ENCODE measurements around the gene DPF3. TPM values are rescaled to one million over a fixed set of nuclear protein-coding genes. Genes with fewer than 3 reads are reported as not detected.

The DPF3 gene
- total RNA-seq, 1 donor from 2014 or later: 0.86 TPM

DNA sequence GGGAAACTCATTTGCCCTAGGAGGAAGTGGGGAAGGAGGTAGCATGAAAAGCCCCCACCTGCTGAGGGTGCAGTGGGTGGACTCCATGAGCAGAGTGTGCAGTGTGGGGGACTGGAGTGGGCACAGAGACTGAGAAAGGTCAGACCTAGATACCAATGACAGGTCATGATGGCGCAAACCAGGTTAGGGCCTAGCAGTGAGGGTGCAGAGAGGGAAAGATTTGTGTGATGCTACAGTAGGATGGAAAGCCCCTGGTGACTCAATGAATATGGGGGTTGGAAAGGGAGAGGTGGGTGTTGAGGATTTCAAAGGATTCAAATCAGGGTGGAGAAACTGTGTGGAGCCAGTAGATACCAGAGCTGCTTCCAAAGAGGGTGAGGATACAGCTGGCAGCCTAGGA, 319.2 kb downstream of the DPF3 start:
- no peak for DNase-seq (ENCODE audit: low read depth)
- H3K4me3 ChIP-seq (ENCODE audit: low read depth, low read length): no peak overlapping the region
- TF ChIP-seq, protein P1, sequence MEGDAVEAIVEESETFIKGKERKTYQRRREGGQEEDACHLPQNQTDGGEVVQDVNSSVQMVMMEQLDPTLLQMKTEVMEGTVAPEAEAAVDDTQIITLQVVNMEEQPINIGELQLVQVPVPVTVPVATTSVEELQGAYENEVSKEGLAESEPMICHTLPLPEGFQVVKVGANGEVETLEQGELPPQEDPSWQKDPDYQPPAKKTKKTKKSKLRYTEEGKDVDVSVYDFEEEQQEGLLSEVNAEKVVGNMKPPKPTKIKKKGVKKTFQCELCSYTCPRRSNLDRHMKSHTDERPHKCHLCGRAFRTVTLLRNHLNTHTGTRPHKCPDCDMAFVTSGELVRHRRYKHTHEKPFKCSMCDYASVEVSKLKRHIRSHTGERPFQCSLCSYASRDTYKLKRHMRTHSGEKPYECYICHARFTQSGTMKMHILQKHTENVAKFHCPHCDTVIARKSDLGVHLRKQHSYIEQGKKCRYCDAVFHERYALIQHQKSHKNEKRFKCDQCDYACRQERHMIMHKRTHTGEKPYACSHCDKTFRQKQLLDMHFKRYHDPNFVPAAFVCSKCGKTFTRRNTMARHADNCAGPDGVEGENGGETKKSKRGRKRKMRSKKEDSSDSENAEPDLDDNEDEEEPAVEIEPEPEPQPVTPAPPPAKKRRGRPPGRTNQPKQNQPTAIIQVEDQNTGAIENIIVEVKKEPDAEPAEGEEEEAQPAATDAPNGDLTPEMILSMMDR (conservative IDR thresholded peaks at IDR 0.05; ENCODE audit: low read depth, low read length): no peak

DNA sequence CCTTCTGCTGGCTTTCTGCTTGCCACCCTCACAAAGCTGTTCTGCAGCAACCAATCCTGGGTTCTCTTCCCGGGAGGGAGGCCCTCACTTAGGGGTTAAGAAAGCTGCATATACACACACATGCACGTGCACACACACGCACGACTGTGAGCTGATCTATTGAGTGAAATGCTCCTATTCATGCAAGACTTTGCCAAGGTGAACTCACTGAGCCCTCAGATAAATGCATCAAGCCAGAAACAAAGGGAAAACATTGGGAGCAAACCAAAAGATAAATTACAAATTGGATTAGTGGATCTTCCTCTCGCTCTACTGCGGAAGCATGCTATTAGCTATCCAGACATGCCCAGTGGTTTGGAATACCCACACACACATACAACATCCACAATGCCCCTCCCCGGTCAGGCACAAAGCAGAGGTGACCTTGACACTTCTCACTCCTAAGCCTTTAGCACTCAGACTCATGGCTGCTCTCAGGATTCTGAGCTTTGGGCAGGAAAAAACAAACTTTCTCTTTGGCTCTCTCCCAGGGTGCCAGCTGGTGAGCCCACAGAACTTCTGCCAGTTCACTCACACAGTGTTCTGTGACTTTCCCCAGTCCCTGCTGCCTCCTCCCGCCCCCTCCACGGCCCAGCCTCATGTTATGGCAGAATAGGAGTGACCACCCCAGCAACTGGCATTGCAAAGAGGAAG, 320.0 kb downstream of the DPF3 start:
- TF ChIP-seq, protein P1 (conservative IDR thresholded peaks at IDR 0.05; ENCODE audit: low read depth, low read length): no peak
- no peak overlapping the region for H3K4me3 ChIP-seq (ENCODE audit: low read depth, low read length)
- DNase-seq (ENCODE audit: low read depth): no peak

Other genes starting within 250 kb of the DPF3 start
- 26.6 and 30.9 TPM in 2 replicates for gene DCAF4, start 32.4 kb upstream of the DPF3 start, total RNA-seq
- gene ZFYVE1, start 133.0 kb upstream of the DPF3 start, total RNA-seq: 8.5 and 10.1 TPM in 2 replicates
- gene RBM25, start 164.4 kb upstream of the DPF3 start, total RNA-seq: 29.2 and 47.3 TPM in 2 replicates
- gene PSEN1, start 242.4 kb upstream of the DPF3 start, total RNA-seq: 31.7 and 35.5 TPM in 2 replicates

All from epithelial cell of proximal tubule (primary cell).